ENCODE measurements around the gene GHITM. TPM values are rescaled to one million over a fixed set of nuclear protein-coding genes. Genes with fewer than 3 reads are reported as not detected.

GHITM gene
- total RNA-seq, 2 donors from 2014 or later = 84.5 to 85.8 TPM

- 57 to 86% methylated on average over 3 to 4 of the region's 4 CpGs for WGBS, 2 experiments (ENCODE audit: insufficient coverage in 1 of 2, insufficient read length in 1 of 2)
- H3K4me3 Mint-ChIP-seq = no peak overlapping the region
- H3K4me1 Mint-ChIP-seq = peaks cover 28% of the 10 kb centered on the region
- H3K27me3 Mint-ChIP-seq (ENCODE audit: insufficient read depth) = peaks cover 2% of the 10 kb centered on the region
- no peaks in the 10 kb centered on the region for H3K36me3 ChIP-seq (ENCODE audit: control insufficient read depth, insufficient read depth, low read length)
- no peak for DNase-seq
- H3K27ac ChIP-seq (ENCODE audit: low read depth, low read length) = no peak overlapping the region
- H3K9me3 Mint-ChIP-seq = no peaks in the 10 kb centered on the region
- peaks cover 3% of the 10 kb centered on the region for H3K27me3 ChIP-seq (ENCODE audit: control insufficient read depth, insufficient read depth, low read length, poor library complexity, severe bottlenecking)
- no peak overlapping the region for H3K9ac ChIP-seq (ENCODE audit: extremely low read depth, low read length, poor library complexity, severe bottlenecking)
- no peak overlapping the region for H3K27ac Mint-ChIP-seq
- H3K4me1 ChIP-seq (ENCODE audit: control insufficient read depth, insufficient read depth, low read length) = no peaks in the 10 kb centered on the region
- H3K4me3 ChIP-seq (ENCODE audit: low read length) = no peak overlapping the region
- H3K9me3 ChIP-seq (ENCODE audit: control insufficient read depth, low read length) = no peaks in the 10 kb centered on the region
- H3K36me3 Mint-ChIP-seq (ENCODE audit: low read depth) = no peaks in the 10 kb centered on the region
- TF ChIP-seq CTCF (conservative IDR thresholded peaks at IDR 0.05) = peak; percentile 77
These were observed 41.4 kb upstream of the GHITM start for GRCh38 chr10:84097787-84098353.

- H3K27me3 ChIP-seq (ENCODE audit: control insufficient read depth, insufficient read depth, low read length, poor library complexity, severe bottlenecking) = peaks cover 3% of the 10 kb centered on the region
- peaks cover 27% of the 10 kb centered on the region for H3K4me1 Mint-ChIP-seq
- no peaks in the 10 kb centered on the region for H3K4me1 ChIP-seq (ENCODE audit: control insufficient read depth, insufficient read depth, low read length)
- TF ChIP-seq CTCF (conservative IDR thresholded peaks at IDR 0.05) = no peak
- H3K4me3 ChIP-seq (ENCODE audit: low read length) = no peak overlapping the region
- H3K27ac Mint-ChIP-seq = no peak overlapping the region
- peaks cover 2% of the 10 kb centered on the region for H3K27me3 Mint-ChIP-seq (ENCODE audit: insufficient read depth)
- no peaks in the 10 kb centered on the region for H3K9me3 Mint-ChIP-seq
- H3K36me3 ChIP-seq (ENCODE audit: control insufficient read depth, insufficient read depth, low read length) = no peaks in the 10 kb centered on the region
- no peak for DNase-seq
- no peak overlapping the region for H3K27ac ChIP-seq (ENCODE audit: low read depth, low read length)
- no peaks in the 10 kb centered on the region for H3K9me3 ChIP-seq (ENCODE audit: control insufficient read depth, low read length)
- H3K36me3 Mint-ChIP-seq (ENCODE audit: low read depth) = no peaks in the 10 kb centered on the region
- no peak overlapping the region for H3K9ac ChIP-seq (ENCODE audit: extremely low read depth, low read length, poor library complexity, severe bottlenecking)
- no peak overlapping the region for H3K4me3 Mint-ChIP-seq
- WGBS, 2 experiments (ENCODE audit: insufficient coverage in 1 of 2, insufficient read length in 1 of 2) = 88% methylated on average over 2 of the region's 2 CpGs; no CpG with 5 or more reads in 1 of the 2 experiments
These were observed 40.6 kb upstream of the GHITM start for GRCh38 chr10:84098667-84099066.

GRCh38 chr10:84101042-84101441, 38.3 kb upstream of the GHITM start:
- Histone ChIP-seq H3K36me3 (ENCODE audit: control insufficient read depth, insufficient read depth, low read length) (no peaks in the 10 kb centered on the region), H3K4me3 (ENCODE audit: low read length) (no peak overlapping the region), H3K27me3 (ENCODE audit: control insufficient read depth, insufficient read depth, low read length, poor library complexity, severe bottlenecking) (peaks cover 3% of the 10 kb centered on the region), H3K4me1 (ENCODE audit: control insufficient read depth, insufficient read depth, low read length) (no peaks in the 10 kb centered on the region), H3K9ac (ENCODE audit: extremely low read depth, low read length, poor library complexity, severe bottlenecking) (no peak overlapping the region), H3K9me3 (ENCODE audit: control insufficient read depth, low read length) (no peaks in the 10 kb centered on the region), H3K27ac (ENCODE audit: low read depth, low read length) (no peak overlapping the region)
- TF ChIP-seq CTCF (conservative IDR thresholded peaks at IDR 0.05) = no peak
- Mint-ChIP-seq H3K36me3 (ENCODE audit: low read depth) (no peaks in the 10 kb centered on the region), H3K4me1 (peaks cover 27% of the 10 kb centered on the region), H3K27me3 (ENCODE audit: insufficient read depth) (no peaks in the 10 kb centered on the region), H3K4me3 (no peak overlapping the region), H3K27ac (no peak overlapping the region), H3K9me3 (no peaks in the 10 kb centered on the region)
- 90% methylated on average over 2 of the region's 2 CpGs; no CpG with 5 or more reads in 1 of the 2 experiments for WGBS, 2 experiments (ENCODE audit: insufficient coverage in 1 of 2, insufficient read length in 1 of 2)
- no peak for DNase-seq

Measured in endodermal cell (in vitro differentiated cells).